K562 (cell line): Measurements from ENCODE around the gene DCLK2. TPM values are rescaled to one million over a fixed set of nuclear protein-coding genes. Genes with fewer than 3 reads are reported as not detected.
A peak's percentile ranks its signal among the peaks of the same experiment; 100 is the strongest.

Experiments
- ATAC-seq: fragments of 200-7000 bp; cut with Tn5 transposase; 3 replicates; pipeline ENCODE4 v1.9.1; 2020; ENCODE audit warnings: moderate library complexity
- BruUV-seq: library from RNA; stranded (reverse); fragments of 400-500 nt; replicated peaks from 2 replicates; lab custom pipeline; 2021; lab: Mats Ljungman, UMichigan
- CTCF ChIA-PET: fragments of 300-600 bp; formaldehyde crosslinking; extraction: SDS; loops from one replicate; lab custom pipeline; 2021; ENCODE audit warnings: low intra/inter-chr PET ratio; lab: Yijun Ruan, JAX
- POLR2A ChIA-PET: fragments of 300-600, 350-650 bp; sonication (Branson Sonifier 250); formaldehyde crosslinking; extraction: SDS; loops from one replicate; lab custom pipeline; 2021; ENCODE audit warnings: antibody characterized with exemption, inconsistent platforms; lab: Yijun Ruan, JAX
- DNase-seq, 4 experiments: peaks; one replicate each; pipeline versions ENCODE4 v3.0.0 to v3.0.0-alpha.2; 2011 to 2018; ENCODE audit warnings: low spot score in 3 of 4, mixed read lengths in 3 of 4; ENCODE audit errors: extremely low read depth in 1 of 4
- FAIRE-seq: peaks from 2 replicates; lab custom pipeline; 2011; peaks lifted over from hg19 to GRCh38; lab: Jason Lieb, UNC
- H2AFZ ChIP-seq: 2 replicates; pipeline ENCODE4 v1.6.0; 2011; ENCODE audit warnings: low read depth, low read length, control low read depth, inconsistent platforms
- H3K27ac ChIP-seq: fragments of 200-600 bp; 3 replicates; pipeline ENCODE4 v1.8.0; 2011; ENCODE audit warnings: low read depth, mild to moderate bottlenecking, control low read depth, inconsistent platforms, low read length, moderate library complexity, mixed read lengths; ENCODE audit errors: extremely low read depth
- H3K27me3 ChIP-seq, 2 experiments: fragments of 300-600 bp in 1 of 2; 2 replicates in 1 of 2; 3 replicates in 1 of 2; pipeline versions ENCODE4 v1.6.0 to v1.8.0; 2011; ENCODE audit warnings: inconsistent platforms in 2 of 2, low read length in 2 of 2, mild to moderate bottlenecking in 1 of 2, mixed read lengths in 1 of 2, moderate library complexity in 1 of 2; ENCODE audit not compliant: control insufficient read depth in 2 of 2, insufficient read depth in 2 of 2
- H3K36me3 ChIP-seq: fragments of 300-600 bp; 3 replicates; pipeline ENCODE4 v1.8.0; 2011; ENCODE audit warnings: mild to moderate bottlenecking, low read length, inconsistent platforms; ENCODE audit not compliant: control insufficient read depth, insufficient read depth
- H3K4me1 ChIP-seq, 2 experiments: fragments of 200-600 bp in 1 of 2; replicated peaks in 1 of 2; 2 replicates in 1 of 2; 3 replicates in 1 of 2; pipeline versions ENCODE4 v1.5.1 to v1.8.0; 2011; ENCODE audit warnings: inconsistent platforms in 2 of 2, low read length in 2 of 2, mild to moderate bottlenecking in 1 of 2, mixed read lengths in 1 of 2, moderate library complexity in 1 of 2; ENCODE audit not compliant: control insufficient read depth in 2 of 2, insufficient read depth in 2 of 2
- H3K4me2 ChIP-seq: 2 replicates; pipeline ENCODE4 v1.6.1; 2011; ENCODE audit warnings: low read length, control low read depth, inconsistent platforms, mixed read lengths; ENCODE audit not compliant: insufficient read depth
- H3K4me3 ChIP-seq: fragments of 200-600 bp; sonication (generic), shearing (Covaris generic); 2 replicates; pipeline ENCODE4 v1.5.1; 2016; ENCODE audit warnings: control low read depth, inconsistent platforms
- H3K79me2 ChIP-seq: fragments of 200-600 bp; 3 replicates; pipeline ENCODE4 v1.8.0; 2011; ENCODE audit warnings: low read length, inconsistent platforms; ENCODE audit not compliant: control insufficient read depth, insufficient read depth
- H3K9ac ChIP-seq, 2 experiments: 2 replicates each; pipeline versions ENCODE4 v1.6.0 to v1.6.1; 2011; ENCODE audit warnings: low read depth in 2 of 2, low read length in 2 of 2, control low read depth in 1 of 2, inconsistent platforms in 1 of 2, mild to moderate bottlenecking in 1 of 2, mixed read lengths in 1 of 2; ENCODE audit not compliant: insufficient read depth in 1 of 2
- H3K9me1 ChIP-seq: one replicate; pipeline ENCODE4 v1.6.0; 2011; ENCODE audit warnings: inconsistent platforms, mild to moderate bottlenecking, low read length, moderate library complexity; ENCODE audit not compliant: control insufficient read depth, insufficient read depth
- H3K9me3 ChIP-seq: replicated peaks from 2 replicates; pipeline ENCODE4 v1.5.1; 2011; ENCODE audit warnings: low read depth, low read length, inconsistent platforms; ENCODE audit not compliant: control insufficient read depth, insufficient read depth
- H4K20me1 ChIP-seq: replicated peaks from 2 replicates; pipeline ENCODE4 v1.6.1; 2011; ENCODE audit warnings: low read length, inconsistent platforms, mixed read lengths; ENCODE audit not compliant: control insufficient read depth, insufficient read depth
- EWSR1 ChIP-seq: fragments of 450-650 bp; IDR thresholded peaks from 2 replicates; pipeline ENCODE4 v1.6.1; 2018; ENCODE audit warnings: borderline replicate concordance, mild to moderate bottlenecking, low read depth, moderate library complexity; ENCODE audit not compliant: partially characterized antibody
- FOSL1 ChIP-seq: fragments of 200-800 bp; sonication (Bioruptor generic); conservative IDR thresholded peaks from 2 replicates; pipeline ENCODE4 v1.6.1; 2016; ENCODE audit warnings: missing genetic modification characterization, missing compliant biosample characterization
- ZNF780A ChIP-seq: fragments of 250-450 bp; sonication (Bioruptor Pico); IDR thresholded peaks from 2 replicates; pipeline ENCODE4 v1.5.0; 2021; ENCODE audit warnings: mild to moderate bottlenecking
- WGBS: fragments of 100-300 bp; shearing (Covaris generic); methylation state at CpG from one replicate; pipeline ENCODE4 v1.1.6; 2016; ENCODE audit warnings: low coverage, mixed read lengths; ENCODE audit not compliant: insufficient coverage; ENCODE audit errors: missing lambda C conversion rate; 5-methylcytosine and 5-hydroxymethylcytosine counted together
- in situ Hi-C: fragments of 300-500 bp; cut with MboI; formaldehyde crosslinking; loops from 4 replicates; pipeline ENCODE4 v1.15.0; 2018; ENCODE audit warnings: inconsistent platforms, mixed read lengths
- intact Hi-C: fragments of 100-400 bp; cut with micrococcal nuclease; formaldehyde crosslinking; loops from 2 replicates; pipeline ENCODE4 v1.14.2; 2022
- polyA plus RNA-seq, 8 experiments: library from polyadenylated mRNA; depleted of rRNA in 4 of 8; stranded (reverse) in 5 of 8; unstranded in 3 of 8; fragments of >200 nt; fragmentation: Nextera tagmentation in 2 of 8; fragmentation: Illumina TruSeq in 1 of 8; extraction: Ambion mirVana in 2 of 8; extraction: Trizol in 1 of 8; gene quantifications; 2 replicates each; pipeline versions ENCODE4 v1.2.1 to v1.2.3, GENCODE V29; 2011 to 2014; ENCODE audit warnings: inconsistent platforms in 1 of 8, missing spikeins in 1 of 8
- total RNA-seq, 7 experiments: library from RNA; depleted of rRNA in 6 of 7; stranded (reverse); fragments of >200 nt in 6 of 7; fragmentation: Illumina TruSeq in 2 of 7; extraction: Trizol in 2 of 7; gene quantifications; 2 replicates each; pipeline versions ENCODE4 v1.2.1 to v1.2.3, GENCODE V29; 2011 to 2021; ENCODE audit warnings: low replicate concordance in 1 of 7
- TF ChIP-seq, protein P1 (sequence below), 2 experiments: fragments of 450-650 bp in 1 of 2; IDR thresholded peaks; 2 replicates each; pipeline ENCODE4 v1.6.1; 2011 to 2017; ENCODE audit warnings: low read depth in 2 of 2, antibody characterized with exemption in 1 of 2, borderline replicate concordance in 1 of 2, low read length in 1 of 2, mild to moderate bottlenecking in 1 of 2, mixed read lengths in 1 of 2; ENCODE audit not compliant: control insufficient read depth in 1 of 2

DCLK2 gene
- total and polyA plus RNA-seq, 9 of the 15 experiments (the other 6 are each of a cell fraction or from before 2014, with no cell fraction given): not detected

DNA sequence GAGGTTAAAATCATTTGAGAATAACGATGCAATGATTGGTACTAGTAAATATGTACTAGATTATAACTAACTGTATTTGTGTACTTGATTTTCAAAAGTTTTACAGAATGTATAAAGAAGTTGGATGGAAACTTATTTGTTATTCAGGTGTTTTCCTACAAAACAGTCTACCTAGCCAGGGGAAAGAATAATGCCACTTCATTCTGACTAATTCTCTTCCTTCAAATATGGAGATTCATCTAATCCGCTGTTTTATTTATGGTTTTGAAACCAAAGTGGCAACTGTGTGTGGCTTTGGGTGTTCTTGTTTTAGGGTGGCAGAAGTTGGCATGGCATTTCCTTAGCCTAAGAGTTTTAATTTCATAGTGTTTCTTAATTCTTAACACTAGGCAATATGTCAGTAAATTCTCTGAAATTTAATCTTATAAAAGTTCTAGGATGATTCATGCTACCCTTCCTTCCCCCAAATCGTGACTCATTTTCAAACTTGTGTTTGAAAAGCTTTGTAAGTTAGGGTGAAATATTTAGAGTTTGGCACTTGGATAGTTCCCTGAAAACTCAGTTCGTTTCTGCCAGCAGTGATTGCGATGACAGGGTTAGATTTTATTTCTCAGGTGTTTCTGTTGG, 62.6 kb downstream of the DCLK2 start:
- no peak for ATAC-seq
- BruUV-seq: no TSS peak

More for the DNA sequence above, 62.6 kb downstream of the DCLK2 start:
- no peaks in the 10 kb centered on the region for H3K9me1 ChIP-seq
- ChIA-PET CTCF (no interaction called here), POLR2A (interaction anchor here (1.1 kb wide), 1 partner anchor 8 kb away, joined by 3 read pairs; no protein-coding TSS in a partner anchor)
- FAIRE-seq (no peak), DNase-seq (no peak)
- no peaks in the 10 kb centered on the region for H3K27me3 ChIP-seq
- 0% methylated on average over 5 of the region's 5 CpGs for WGBS
- H3K9ac ChIP-seq: no peak overlapping the region
- H3K27ac ChIP-seq: no peak overlapping the region
- in situ Hi-C loops (no loop called here), intact Hi-C loops (no loop called here)
- H3K9me3 ChIP-seq: no peaks in the 10 kb centered on the region
- no peaks in the 10 kb centered on the region for H4K20me1 ChIP-seq
- no peaks in the 10 kb centered on the region for H3K79me2 ChIP-seq
- no peaks in the 10 kb centered on the region for H3K4me1 ChIP-seq
- H3K4me2 ChIP-seq: no peak overlapping the region
- no peak overlapping the region for H3K4me3 ChIP-seq
- no peaks in the 10 kb centered on the region for H3K36me3 ChIP-seq
- TF ChIP-seq, protein P1, sequence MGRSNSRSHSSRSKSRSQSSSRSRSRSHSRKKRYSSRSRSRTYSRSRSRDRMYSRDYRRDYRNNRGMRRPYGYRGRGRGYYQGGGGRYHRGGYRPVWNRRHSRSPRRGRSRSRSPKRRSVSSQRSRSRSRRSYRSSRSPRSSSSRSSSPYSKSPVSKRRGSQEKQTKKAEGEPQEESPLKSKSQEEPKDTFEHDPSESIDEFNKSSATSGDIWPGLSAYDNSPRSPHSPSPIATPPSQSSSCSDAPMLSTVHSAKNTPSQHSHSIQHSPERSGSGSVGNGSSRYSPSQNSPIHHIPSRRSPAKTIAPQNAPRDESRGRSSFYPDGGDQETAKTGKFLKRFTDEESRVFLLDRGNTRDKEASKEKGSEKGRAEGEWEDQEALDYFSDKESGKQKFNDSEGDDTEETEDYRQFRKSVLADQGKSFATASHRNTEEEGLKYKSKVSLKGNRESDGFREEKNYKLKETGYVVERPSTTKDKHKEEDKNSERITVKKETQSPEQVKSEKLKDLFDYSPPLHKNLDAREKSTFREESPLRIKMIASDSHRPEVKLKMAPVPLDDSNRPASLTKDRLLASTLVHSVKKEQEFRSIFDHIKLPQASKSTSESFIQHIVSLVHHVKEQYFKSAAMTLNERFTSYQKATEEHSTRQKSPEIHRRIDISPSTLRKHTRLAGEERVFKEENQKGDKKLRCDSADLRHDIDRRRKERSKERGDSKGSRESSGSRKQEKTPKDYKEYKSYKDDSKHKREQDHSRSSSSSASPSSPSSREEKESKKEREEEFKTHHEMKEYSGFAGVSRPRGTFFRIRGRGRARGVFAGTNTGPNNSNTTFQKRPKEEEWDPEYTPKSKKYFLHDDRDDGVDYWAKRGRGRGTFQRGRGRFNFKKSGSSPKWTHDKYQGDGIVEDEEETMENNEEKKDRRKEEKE (IDR thresholded peaks at IDR 0.05; ENCODE audit: borderline replicate concordance in 1 of 2, control insufficient read depth in 1 of 2, low read depth in 2 of 2, low read length in 1 of 2): no peak
- TF ChIP-seq EWSR1 (no peak), ZNF780A (no peak), FOSL1 (tag) (0 out of 2 replicates have a peak, but pooled peaks have one; percentile 16)
- no peak overlapping the region for H2AFZ ChIP-seq
